Endothelial cell (in vitro differentiated cells): Measurements from ENCODE around the gene UBE2F. TPM values are rescaled to one million over a fixed set of nuclear protein-coding genes. Genes with fewer than 3 reads are reported as not detected.
"Not testable (repeated sequence)": the region's sequence is repeated elsewhere in the genome, so short reads cannot be mapped to it uniquely, and the experiment has no call there.

Source experiments
- DNase-seq: peaks from one replicate; pipeline ENCODE4 v3.0.0; 2021; ENCODE audit warnings: low spot score
- H3K27ac Mint-ChIP-seq: one replicate; pipeline ENCODE4 v1.8.0; 2021; ENCODE audit warnings: mixed read lengths, inconsistent platforms; ENCODE audit not compliant: unreplicated experiment
- H3K27me3 Mint-ChIP-seq: one replicate; pipeline ENCODE4 v1.8.0; 2021; ENCODE audit warnings: mild to moderate bottlenecking, moderate library complexity, mixed read lengths, inconsistent platforms; ENCODE audit not compliant: unreplicated experiment
- H3K36me3 Mint-ChIP-seq: one replicate; pipeline ENCODE4 v1.8.0; 2021; ENCODE audit warnings: mild to moderate bottlenecking, low read depth, mixed read lengths, inconsistent platforms; ENCODE audit not compliant: unreplicated experiment
- H3K4me1 Mint-ChIP-seq: one replicate; pipeline ENCODE4 v1.8.0; 2021; ENCODE audit warnings: mild to moderate bottlenecking, mixed read lengths, inconsistent platforms; ENCODE audit not compliant: unreplicated experiment
- H3K4me3 Mint-ChIP-seq: one replicate; pipeline ENCODE4 v1.8.0; 2021; ENCODE audit warnings: mild to moderate bottlenecking, mixed read lengths, inconsistent platforms; ENCODE audit not compliant: unreplicated experiment
- H3K9me3 Mint-ChIP-seq: one replicate; pipeline ENCODE4 v1.8.0; 2021; ENCODE audit warnings: mixed read lengths, inconsistent platforms; ENCODE audit not compliant: unreplicated experiment
- total RNA-seq: library from RNA; stranded (reverse); fragmentation: NEBNext Ultra II Directional; extraction: Animal tissue kit (Norgen Biotek cat#: 25700); gene quantifications from one replicate; pipeline ENCODE4 v1.2.1, GENCODE V29; 2021; ENCODE audit not compliant: unreplicated experiment
- TF ChIP-seq, protein P1 (sequence below): fragments of 200-600 bp; sonication (generic); IDR thresholded peaks from one replicate; pipeline ENCODE4 v1.5.0; 2021; ENCODE audit warnings: antibody characterized with exemption; ENCODE audit not compliant: unreplicated experiment

UBE2F gene
- total RNA-seq, 1 donor from 2014 or later = 107 TPM

- no peaks in the 10 kb centered on the region for H3K9me3 Mint-ChIP-seq
- no peak overlapping the region for H3K4me3 Mint-ChIP-seq
Measured at GRCh38 chr2:238045575-238045974, 78.8 kb downstream of the UBE2F start.

GRCh38 chr2:238046725-238047270 is 80.0 kb downstream of the UBE2F start:
- TF ChIP-seq, protein P1, sequence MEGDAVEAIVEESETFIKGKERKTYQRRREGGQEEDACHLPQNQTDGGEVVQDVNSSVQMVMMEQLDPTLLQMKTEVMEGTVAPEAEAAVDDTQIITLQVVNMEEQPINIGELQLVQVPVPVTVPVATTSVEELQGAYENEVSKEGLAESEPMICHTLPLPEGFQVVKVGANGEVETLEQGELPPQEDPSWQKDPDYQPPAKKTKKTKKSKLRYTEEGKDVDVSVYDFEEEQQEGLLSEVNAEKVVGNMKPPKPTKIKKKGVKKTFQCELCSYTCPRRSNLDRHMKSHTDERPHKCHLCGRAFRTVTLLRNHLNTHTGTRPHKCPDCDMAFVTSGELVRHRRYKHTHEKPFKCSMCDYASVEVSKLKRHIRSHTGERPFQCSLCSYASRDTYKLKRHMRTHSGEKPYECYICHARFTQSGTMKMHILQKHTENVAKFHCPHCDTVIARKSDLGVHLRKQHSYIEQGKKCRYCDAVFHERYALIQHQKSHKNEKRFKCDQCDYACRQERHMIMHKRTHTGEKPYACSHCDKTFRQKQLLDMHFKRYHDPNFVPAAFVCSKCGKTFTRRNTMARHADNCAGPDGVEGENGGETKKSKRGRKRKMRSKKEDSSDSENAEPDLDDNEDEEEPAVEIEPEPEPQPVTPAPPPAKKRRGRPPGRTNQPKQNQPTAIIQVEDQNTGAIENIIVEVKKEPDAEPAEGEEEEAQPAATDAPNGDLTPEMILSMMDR = no peak
- Mint-ChIP-seq H3K27ac (no peak overlapping the region), H3K9me3 (no peaks in the 10 kb centered on the region), H3K4me3 (no peak overlapping the region), H3K36me3 (peaks cover 39% of the 10 kb centered on the region), H3K4me1 (no peaks in the 10 kb centered on the region), H3K27me3 (peaks cover 5% of the 10 kb centered on the region)
- DNase-seq = no peak

More at GRCh38 chr2:238045575-238045974, 78.8 kb downstream of the UBE2F start:
- Mint-ChIP-seq H3K27me3 (peaks cover 5% of the 10 kb centered on the region), H3K36me3 (peaks cover 48% of the 10 kb centered on the region), H3K27ac (no peak overlapping the region), H3K4me1 (no peaks in the 10 kb centered on the region)
- no peak for DNase-seq
- TF ChIP-seq, protein P1 = no peak

- peaks cover 7% of the 10 kb centered on the region for H3K36me3 Mint-ChIP-seq
- no peaks in the 10 kb centered on the region for H3K9me3 Mint-ChIP-seq
- H3K4me1 Mint-ChIP-seq = peaks cover 6% of the 10 kb centered on the region
- no peak overlapping the region for H3K27ac Mint-ChIP-seq
- no peak overlapping the region for H3K4me3 Mint-ChIP-seq
- TF ChIP-seq, protein P1 = no peak
- no peaks in the 10 kb centered on the region for H3K27me3 Mint-ChIP-seq
- DNase-seq = no peak
Measured at GRCh38 chr2:238053191-238053776, 86.5 kb downstream of the UBE2F start.

DNA sequence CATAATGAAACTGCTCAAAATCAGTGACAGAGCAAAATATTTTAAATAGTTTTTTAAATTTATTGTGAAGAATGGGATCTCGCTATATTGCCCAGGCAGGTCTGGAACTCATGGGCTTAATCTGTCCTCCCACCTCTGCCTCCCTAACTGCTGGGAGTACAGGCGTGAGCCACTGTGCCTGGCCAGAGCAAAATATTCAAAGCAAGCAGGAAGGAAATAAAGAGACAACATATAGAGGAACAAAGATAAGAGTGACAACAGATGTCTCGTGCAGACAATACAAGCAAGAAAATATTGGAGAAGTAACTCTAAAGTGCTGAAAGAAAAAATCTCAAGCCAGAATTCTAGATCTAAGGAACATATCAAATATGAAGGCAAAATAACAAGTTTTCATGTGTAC is 89.0 kb downstream of the UBE2F start:
- Mint-ChIP-seq H3K9me3 (no peaks in the 10 kb centered on the region), H3K36me3 (peaks cover 12% of the 10 kb centered on the region), H3K27me3 (peaks cover 5% of the 10 kb centered on the region), H3K27ac (no peak overlapping the region), H3K4me3 (no peak overlapping the region), H3K4me1 (peaks cover 15% of the 10 kb centered on the region)
- TF ChIP-seq, protein P1 = no peak
- no peak for DNase-seq

- not testable (repeated sequence) for H3K27me3 Mint-ChIP-seq, DNase-seq, H3K9me3 Mint-ChIP-seq, H3K27ac Mint-ChIP-seq, H3K4me3 Mint-ChIP-seq
- Mint-ChIP-seq H3K36me3 (peaks cover 12% of the 10 kb centered on the region), H3K4me1 (peaks cover 24% of the 10 kb centered on the region)
Measured at GRCh38 chr2:238057696-238058575, 91.1 kb downstream of the UBE2F start.
